T-helper 2 cell treated with Interferon-gamma antibody and Interleukin-4, amounts not matched to agents 100 ng/mL and 5 ng/mL, for 36 hours (primary cell): ENCODE measurements around the gene PKP2. TPM values are rescaled to one million over a fixed set of nuclear protein-coding genes. Genes with fewer than 3 reads are reported as not detected.

Experiments used
- intact Hi-C: fragments of 100-400 bp; cut with micrococcal nuclease; formaldehyde crosslinking; loops from one replicate; pipeline ENCODE4 v1.15.1; 2023
- total RNA-seq: library from RNA; stranded (reverse); gene quantifications from 2 replicates; pipeline ENCODE4 v1.2.3, GENCODE V29; 2022

Gene PKP2
- total RNA-seq = 0.07 and 0.16 TPM in 2 replicates

- intact Hi-C loops = no loop called here
Observed at GRCh38 chr12:32896432-32897280, at the start of gene PKP2. PKP2 (minus strand) TSS chr12:32896777; CDS start chr12:32896731, 46 bp downstream.

GRCh38 chr12:32944195-32944594 is 47.6 kb upstream of the PKP2 start:
- intact Hi-C loops = no loop called here

GRCh38 chr12:32939801-32940200 is 43.2 kb upstream of the PKP2 start:
- intact Hi-C loops = no loop called here

- intact Hi-C loops = no loop called here
Observed at GRCh38 chr12:32926963-32927362, 30.4 kb upstream of the PKP2 start.

GRCh38 chr12:32926356-32926755 is 29.8 kb upstream of the PKP2 start:
- intact Hi-C loops = no loop called here

- intact Hi-C loops = no loop called here
Observed at GRCh38 chr12:32922546-32923297, 26.1 kb upstream of the PKP2 start.

- intact Hi-C loops = no loop called here
Observed at GRCh38 chr12:32921397-32921796, 24.8 kb upstream of the PKP2 start.

GRCh38 chr12:32920506-32921085 is 24.0 kb upstream of the PKP2 start:
- intact Hi-C loops = no loop called here

- intact Hi-C loops = loop anchor here (1.0 kb wide), 1 partner anchor 163 kb away; no protein-coding TSS in a partner anchor
Observed at GRCh38 chr12:32918890-32919801, 22.6 kb upstream of the PKP2 start.

GRCh38 chr12:32917094-32917611 is 20.6 kb upstream of the PKP2 start:
- intact Hi-C loops = no loop called here

GRCh38 chr12:32907898-32908476 is 11.4 kb upstream of the PKP2 start:
- intact Hi-C loops = no loop called here

GRCh38 chr12:32907166-32907565 is 10.6 kb upstream of the PKP2 start:
- intact Hi-C loops = no loop called here

- intact Hi-C loops = no loop called here
Observed at GRCh38 chr12:32906399-32907165, 10.0 kb upstream of the PKP2 start.

GRCh38 chr12:32903763-32904162 is 7.2 kb upstream of the PKP2 start:
- intact Hi-C loops = no loop called here

- intact Hi-C loops = no loop called here
Observed at GRCh38 chr12:32903318-32903717, 6.7 kb upstream of the PKP2 start.

- intact Hi-C loops = no loop called here
Observed at GRCh38 chr12:32902287-32902997, 5.9 kb upstream of the PKP2 start.

- intact Hi-C loops = no loop called here
Observed at GRCh38 chr12:32901553-32901952, 5.0 kb upstream of the PKP2 start.

GRCh38 chr12:32897687-32898573 is 1.4 kb upstream of the PKP2 start:
- intact Hi-C loops = no loop called here
